Left forelimb (tissue), 1 donor: ENCODE results near the gene UBE2K.
"Not testable (repeated sequence)": the region's sequence is repeated elsewhere in the genome, so short reads cannot be mapped to it uniquely, and the experiment has no call there.

ENCODE experiments used
- DNase-seq: peaks from one replicate; pipeline ENCODE4 v3.0.0-alpha.2; 2018; ENCODE audit warnings: low spot score

UBE2K gene

DNA sequence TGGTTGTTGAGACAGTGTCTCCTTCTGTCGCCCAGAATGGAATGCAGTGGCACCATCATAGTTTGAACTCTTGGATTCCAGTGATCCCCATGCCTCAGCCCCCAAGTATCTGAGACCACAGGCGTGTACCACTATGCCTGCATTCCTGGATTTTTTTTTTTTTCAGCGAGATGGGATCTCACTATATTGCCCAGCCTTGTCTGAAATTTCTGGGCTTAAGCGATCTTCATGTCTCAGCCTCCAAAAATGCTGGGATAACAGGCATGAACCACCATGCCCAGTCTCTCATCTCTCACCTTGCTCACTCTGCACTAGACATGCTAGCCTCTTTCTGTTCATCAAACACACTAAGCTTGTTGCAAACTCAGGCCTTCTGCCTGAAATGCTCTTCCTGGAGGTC is 104.1 kb downstream of the UBE2K start:
- DNase-seq, result no peak

DNA sequence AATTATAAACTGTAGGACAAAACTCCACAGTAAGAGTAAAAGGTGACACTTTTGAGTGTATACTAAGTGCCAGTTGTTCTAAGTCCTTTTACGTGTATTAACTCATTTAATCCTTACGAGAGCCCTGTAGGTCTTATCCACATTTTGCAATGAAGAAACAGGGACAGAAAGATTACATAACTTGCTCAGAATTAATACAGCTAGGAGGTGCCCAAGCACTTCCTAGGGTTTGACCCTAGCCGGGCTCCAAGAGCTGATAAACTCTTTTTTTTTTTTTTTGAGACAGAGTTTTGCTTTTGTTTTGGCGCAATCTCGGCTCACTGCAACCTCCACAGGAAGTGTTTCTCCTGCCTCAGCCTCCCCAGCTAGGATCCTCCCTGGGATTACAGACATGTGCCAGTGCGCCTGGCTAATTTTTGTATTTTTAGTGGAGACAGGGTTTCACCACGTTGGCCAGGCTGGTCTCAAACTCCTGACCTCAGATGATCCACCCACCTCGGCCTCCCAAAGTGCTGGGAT is 110.4 kb downstream of the UBE2K start:
- no peak for DNase-seq

GRCh38 chr4:39812500-39812899 is 114.6 kb downstream of the UBE2K start:
- no peak for DNase-seq

DNA sequence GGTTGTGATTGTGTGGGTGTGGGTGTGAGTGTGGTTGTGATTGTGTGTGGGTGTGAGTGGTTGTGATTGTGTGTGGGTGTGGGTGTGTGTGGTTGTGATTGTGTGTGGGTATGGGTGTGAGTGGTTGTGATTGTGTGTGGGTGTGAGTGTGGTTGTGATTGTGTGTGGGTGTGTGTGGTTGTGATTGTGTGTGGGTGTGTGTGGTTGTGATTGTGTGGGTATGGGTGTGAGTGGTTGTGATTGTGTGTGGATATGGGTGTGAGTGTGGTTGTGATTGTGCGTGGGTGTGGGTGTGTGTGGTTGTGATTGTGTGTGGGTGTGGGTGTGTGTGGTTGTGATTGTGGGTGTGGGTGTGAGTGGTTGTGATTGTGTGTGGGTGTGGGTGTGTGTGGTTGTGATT is 115.1 kb downstream of the UBE2K start:
- DNase-seq, result not testable (repeated sequence)

DNA sequence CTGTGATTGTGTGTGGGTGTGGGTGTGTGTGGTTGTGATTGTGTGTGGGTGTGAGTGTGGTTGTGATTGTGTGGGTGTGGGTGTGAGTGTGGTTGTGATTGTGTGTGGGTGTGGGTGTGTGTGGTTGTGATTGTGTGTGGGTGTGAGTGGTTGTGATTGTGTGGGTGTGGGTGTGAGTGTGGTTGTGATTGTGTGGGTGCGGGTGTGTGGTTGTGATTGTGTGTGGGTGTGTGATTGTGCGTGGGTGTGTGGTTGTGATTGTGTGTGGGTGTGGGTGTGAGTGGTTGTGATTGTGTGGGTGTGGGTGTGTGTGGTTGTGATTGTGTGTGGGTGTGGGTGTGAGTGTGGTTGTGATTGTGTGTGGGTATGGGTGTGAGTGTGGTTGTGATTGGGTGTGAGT is 115.8 kb downstream of the UBE2K start:
- DNase-seq, result not testable (repeated sequence)

- DNase-seq, result no peak
These were observed 116.7 kb downstream of the UBE2K start for GRCh38 chr4:39814403-39815185.

DNA sequence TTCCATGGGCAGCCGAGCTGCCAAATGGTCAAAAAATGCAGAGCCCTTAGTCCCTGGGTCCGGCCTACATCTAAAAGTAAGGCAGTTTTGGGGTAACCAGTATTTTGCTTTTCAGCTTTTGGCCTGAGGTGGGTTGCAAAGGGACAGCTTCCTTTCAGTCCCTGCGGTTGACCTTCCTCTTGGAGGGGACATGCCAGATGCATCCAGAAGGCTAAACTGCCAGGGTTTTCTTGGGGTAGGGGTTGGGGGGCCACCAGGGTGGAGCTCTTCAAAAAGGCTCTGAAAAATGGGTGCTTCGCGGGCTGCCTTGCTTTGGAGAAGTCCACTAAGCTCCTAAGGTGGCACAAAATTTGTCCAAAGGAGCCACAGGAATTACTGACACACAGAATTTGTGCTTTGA is 120.7 kb downstream of the UBE2K start:
- DNase-seq, result no peak

GRCh38 chr4:39820186-39820585 is 122.2 kb downstream of the UBE2K start:
- no peak for DNase-seq

DNA sequence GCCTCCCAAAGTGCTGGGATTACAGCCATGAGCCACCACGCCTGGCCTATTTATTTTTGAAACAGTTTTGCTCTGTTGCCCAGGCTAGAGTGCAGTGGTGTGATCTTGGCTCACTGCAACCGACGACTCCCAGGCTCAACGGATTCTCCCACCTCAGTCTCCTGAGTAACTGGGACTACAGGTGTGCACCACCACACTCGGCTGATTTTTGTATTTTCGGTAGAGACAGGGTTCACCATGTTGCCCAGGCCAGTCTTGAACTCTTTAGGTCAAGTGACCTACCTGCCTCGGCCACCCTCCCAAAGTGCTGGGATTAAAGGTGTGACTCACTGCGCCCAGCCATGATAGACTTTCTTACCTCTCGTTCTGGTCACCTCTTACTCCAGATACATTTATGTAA is 124.0 kb downstream of the UBE2K start:
- DNase-seq, result no peak

DNA sequence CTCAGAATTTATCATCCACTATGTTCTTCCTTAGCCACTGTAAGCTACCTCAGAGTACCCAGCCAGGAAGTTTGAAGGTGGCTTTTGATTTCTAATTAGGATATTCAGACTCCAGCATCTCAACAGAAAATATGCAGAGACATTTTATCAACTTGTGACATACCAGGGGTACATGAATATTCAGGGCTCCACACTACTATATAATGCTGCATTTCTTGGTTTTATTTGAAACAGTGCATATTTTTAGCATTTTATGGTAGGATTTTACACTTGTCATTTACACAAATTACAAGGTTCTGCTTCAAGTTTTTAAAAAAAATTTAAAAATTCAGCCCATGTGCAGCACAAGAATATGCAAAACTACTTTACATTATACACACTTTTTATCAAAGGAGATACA is 124.7 kb downstream of the UBE2K start:
- DNase-seq, result no peak

DNA sequence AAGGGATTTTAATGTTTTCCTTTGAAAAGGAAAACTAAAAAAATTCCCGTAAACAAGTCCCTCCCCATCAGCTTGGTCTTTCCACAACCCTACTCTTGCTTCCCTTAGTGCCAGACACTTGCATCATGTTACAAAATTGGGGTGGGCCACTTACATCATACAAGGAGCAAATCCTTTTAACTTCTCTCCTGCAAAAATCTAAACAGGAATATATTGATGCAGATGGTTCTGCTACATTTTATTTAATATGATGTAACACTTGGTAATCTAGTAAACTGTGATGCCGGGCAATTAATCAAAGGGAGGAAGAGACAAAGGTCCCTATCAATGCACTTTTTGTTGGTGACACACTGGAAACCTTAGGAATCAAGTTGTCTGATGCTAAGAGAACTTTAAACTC is 125.3 kb downstream of the UBE2K start:
- no peak for DNase-seq

- DNase-seq, result no peak
These were observed 127.2 kb downstream of the UBE2K start for GRCh38 chr4:39825090-39825489.

- no peak for DNase-seq
These were observed 127.8 kb downstream of the UBE2K start for GRCh38 chr4:39825741-39826231.
